HG03103 (cell line): ENCODE measurements around the gene ERVW-1.
"Not testable (repeated sequence)": the region's sequence is repeated elsewhere in the genome, so short reads cannot be mapped to it uniquely, and the experiment has no call there.

ENCODE experiments used
- ATAC-seq: cut with Tn5 transposase; IDR thresholded peaks from one replicate; pipeline ENCODE4 v1.9.1; 2021; ENCODE audit warnings: low read depth; ENCODE audit not compliant: unreplicated experiment

The ERVW-1 gene, protein sequence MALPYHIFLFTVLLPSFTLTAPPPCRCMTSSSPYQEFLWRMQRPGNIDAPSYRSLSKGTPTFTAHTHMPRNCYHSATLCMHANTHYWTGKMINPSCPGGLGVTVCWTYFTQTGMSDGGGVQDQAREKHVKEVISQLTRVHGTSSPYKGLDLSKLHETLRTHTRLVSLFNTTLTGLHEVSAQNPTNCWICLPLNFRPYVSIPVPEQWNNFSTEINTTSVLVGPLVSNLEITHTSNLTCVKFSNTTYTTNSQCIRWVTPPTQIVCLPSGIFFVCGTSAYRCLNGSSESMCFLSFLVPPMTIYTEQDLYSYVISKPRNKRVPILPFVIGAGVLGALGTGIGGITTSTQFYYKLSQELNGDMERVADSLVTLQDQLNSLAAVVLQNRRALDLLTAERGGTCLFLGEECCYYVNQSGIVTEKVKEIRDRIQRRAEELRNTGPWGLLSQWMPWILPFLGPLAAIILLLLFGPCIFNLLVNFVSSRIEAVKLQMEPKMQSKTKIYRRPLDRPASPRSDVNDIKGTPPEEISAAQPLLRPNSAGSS

DNA sequence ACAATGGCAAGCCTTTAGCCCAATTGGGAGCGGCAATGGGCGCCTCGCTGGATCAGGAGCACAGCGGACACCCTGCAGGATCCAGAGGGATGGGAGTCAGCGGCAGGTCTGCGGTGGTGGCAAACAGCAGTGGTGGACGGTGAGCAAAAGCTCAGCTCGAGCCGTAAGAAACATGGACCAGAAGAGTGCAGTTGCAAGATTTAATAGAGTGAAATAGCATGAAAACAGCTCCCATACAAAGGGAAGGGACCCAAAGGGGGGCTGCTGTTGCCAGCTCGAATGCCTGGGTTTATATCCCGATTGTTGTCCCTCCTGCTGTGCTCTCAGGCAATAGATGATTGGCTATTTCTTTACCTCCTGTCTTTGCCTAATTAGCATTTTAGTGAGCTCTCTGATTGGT, at the start of gene ERVW-1:
Gene ERVW-1, minus strand, starts transcription at position 266 of the 400 bp plus-strand sequence. CDS start 7,565 bp downstream, outside the sequence.
- ATAC-seq: not testable (repeated sequence)

- no peak for ATAC-seq
Measured at GRCh38 chr7:92523110-92523509, 45.4 kb upstream of the ERVW-1 start.

DNA sequence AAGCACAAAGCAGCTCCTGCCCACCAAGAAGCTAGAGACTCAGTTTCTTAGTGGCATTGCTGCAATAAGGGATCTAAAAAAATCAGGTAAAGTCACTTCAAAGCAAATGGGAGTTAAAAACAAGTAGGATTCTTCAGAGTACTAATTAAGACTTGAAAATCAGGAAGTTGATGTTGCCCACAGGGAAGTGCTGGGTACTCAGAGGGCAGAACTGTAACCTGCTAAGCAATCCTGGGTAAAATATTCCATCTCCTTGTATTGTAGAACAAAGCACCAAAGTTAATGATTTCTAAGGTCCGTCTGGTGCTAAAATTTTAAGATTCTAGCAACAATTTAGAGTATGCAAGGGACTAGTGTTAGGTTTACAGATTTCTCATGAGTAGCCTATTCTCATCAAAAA, 42.3 kb upstream of the ERVW-1 start:
- no peak for ATAC-seq

GRCh38 chr7:92517631-92518030, 39.9 kb upstream of the ERVW-1 start:
- ATAC-seq: no peak

- ATAC-seq: no peak
Measured at GRCh38 chr7:92513167-92513902, 35.6 kb upstream of the ERVW-1 start.

DNA sequence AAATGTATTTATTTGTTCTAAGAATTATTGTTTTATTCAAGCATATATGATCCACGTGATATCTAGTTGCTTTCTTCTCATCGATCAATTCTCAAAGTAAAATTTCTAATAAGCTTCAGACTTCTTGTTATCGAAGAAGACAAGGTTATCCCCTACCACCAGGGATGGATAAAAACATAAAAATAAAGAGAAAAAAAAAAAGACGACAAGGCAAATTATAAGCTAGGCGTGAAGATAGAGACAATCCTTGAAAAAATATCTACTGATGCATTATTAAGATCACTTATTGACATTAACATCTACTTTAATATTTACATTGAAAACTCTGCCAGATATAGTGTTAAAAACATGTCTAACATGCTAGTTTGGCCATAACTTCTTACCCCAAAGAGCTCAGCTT, 31.2 kb upstream of the ERVW-1 start:
- ATAC-seq: no peak

- ATAC-seq: no peak
Measured at GRCh38 chr7:92506363-92506762, 28.6 kb upstream of the ERVW-1 start.

DNA sequence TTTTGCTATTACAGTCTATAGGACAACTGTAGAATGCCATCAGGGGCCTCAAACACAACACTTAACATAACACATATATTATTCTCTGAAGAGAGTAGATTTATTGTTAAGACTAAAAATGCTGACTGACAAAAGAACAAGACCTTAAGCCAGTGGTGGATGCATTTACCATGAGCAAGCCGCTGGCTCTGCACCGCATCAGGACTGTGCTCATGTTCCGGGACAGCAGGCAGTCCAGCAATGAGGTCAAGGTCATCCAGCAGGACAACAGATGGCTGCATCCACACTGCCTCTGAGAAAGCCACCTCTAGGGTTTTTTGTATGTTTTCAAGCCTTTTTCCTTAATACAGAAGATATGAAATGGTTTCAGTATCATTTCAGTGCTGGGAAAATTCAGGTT, 26.8 kb upstream of the ERVW-1 start:
- no peak for ATAC-seq

DNA sequence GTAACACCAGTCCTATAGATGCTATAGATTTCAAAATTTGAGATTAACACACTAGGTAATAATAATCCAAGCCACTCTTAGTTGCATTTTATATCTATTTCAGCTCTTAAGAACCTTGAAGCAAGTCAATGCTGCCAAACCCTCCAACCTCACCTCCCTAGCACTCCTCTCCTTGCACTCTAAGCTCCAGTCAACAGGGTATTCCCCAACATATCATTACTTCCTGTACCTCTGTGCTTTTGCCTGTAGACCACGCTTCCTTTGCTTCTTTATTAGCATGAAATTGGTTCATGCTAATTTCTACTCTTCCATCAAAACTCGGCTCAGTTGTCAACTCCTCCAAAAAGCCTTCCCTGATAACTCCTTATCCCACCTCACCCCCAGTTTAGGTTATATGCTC, 26.0 kb upstream of the ERVW-1 start:
- no peak for ATAC-seq

DNA sequence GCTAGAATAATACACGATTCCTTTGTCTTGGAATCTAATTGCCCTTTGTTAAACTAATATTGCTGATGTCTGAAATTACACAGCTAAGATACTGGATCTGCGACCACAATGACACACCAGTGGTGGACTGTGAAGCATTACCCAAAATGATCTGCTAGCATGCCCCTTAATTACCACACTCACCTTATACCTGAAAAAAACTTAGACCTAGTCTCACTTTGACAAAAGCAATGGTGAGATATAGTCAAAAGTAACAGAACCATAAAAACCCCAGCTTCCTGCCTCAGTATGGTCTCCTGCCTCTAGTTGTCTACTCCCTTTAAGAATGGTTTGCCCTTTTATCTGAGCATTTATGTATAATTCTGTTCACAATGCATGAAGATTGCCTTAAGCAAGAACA, 20.8 kb upstream of the ERVW-1 start:
- no peak for ATAC-seq

DNA sequence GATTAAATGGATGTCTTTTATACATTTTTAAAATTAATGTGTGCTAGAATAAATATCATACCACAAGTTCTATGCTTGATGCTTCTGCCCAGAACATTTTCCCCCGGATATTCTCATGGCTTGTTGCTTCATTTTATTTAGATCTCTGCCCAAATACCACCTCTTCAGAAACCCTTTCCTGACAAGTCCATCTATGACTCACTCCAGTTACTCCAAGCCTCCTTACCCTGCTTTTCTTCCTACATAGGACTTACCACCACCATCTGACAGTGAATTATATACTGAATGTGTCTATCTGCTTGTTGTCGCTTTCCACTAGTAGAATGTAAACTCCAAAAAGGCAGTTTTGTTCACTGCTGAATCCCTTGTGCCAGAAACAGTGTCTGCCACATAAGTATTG, 19.1 kb upstream of the ERVW-1 start:
- no peak for ATAC-seq

GRCh38 chr7:92489634-92490033, 11.9 kb upstream of the ERVW-1 start:
- ATAC-seq: no peak

DNA sequence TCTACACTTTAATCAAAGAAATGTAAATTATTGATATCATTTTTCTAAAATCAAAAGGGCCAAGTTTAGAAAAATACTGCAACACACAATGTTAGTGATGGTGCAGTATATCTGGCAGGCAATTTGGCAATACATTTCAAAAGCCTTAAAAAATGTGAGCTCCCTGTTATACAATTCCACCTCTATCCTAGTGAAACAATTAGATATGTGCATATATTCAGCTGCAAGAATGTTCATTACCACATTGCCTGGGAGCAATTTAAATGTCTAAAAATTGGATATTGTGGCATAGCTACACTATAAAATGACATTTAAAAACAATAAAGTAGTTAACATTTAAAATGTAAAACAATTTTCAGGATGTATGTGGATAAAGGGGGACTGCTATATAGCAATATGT, 10.1 kb upstream of the ERVW-1 start:
- no peak for ATAC-seq

DNA sequence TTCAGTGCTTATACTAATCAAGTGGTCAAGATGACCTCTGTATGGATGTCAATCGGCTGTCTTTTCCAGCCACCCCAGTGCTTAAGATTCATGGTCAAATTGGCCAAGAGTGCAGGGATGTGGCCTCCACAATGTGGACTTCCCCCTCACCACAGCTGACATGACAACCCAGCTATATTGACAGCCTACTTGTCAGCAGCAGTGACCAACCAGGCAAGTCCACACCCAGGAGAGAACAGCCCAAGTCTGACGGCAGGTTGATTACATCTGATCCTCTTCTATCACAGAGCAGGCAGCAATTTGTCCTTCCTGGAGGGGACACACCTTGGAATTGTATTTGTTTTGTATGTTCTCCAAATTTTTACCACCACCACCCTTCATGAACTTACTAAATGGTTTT, 8.2 kb upstream of the ERVW-1 start:
- ATAC-seq: no peak

GRCh38 chr7:92485267-92485892, 7.6 kb upstream of the ERVW-1 start:
- ATAC-seq: no peak

DNA sequence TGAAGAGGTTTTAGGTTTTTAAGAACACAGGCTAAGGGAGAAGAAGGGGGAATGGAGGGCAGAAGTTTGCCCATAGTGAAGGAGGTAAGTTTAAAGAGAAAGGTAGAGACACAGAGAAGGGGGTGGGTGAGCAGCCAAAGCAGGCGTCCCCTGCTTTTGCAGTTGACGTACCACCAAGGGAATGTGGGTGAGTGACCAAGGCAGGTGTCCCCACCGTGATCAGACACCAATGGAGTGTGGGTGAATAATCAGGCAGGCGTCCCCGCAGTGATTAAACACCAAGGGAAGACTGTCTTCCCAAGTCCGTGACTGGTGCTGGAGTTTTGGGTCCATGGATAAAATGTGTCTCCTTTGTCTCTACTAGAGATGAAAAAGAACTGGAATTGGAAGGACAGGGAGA, 6.5 kb upstream of the ERVW-1 start:
- not testable (repeated sequence) for ATAC-seq

- ATAC-seq: not testable (repeated sequence)
Measured at GRCh38 chr7:92483624-92484023, 5.9 kb upstream of the ERVW-1 start.

GRCh38 chr7:92479146-92479545, 1.4 kb upstream of the ERVW-1 start:
- not testable (repeated sequence) for ATAC-seq

GRCh38 chr7:92478711-92479110, 965 bp upstream of the ERVW-1 start:
- no peak for ATAC-seq

DNA sequence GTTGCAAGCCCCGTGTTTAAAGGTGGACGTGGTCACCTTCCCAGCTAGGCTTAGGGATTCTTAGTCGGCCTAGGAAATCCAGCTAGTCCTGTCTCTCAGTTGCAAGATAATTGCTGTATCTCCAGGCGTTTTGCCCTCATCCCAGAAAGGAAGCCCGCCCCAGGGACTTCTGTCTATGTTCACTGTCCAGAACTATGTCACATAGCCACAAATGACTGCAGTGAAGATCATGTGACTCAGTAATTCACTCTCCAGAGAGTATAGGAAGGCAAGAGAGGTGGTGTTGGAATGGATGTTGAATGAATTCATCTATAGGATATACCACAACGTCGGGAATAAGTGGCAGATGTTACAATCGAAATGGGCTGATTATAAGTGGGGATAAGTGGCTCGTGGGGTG, 349 bp upstream of the ERVW-1 start:
- no peak for ATAC-seq
